SW480 (cell line): Measurements from ENCODE around the gene ZNF768.
"Not testable (repeated sequence)": the region's sequence is repeated elsewhere in the genome, so short reads cannot be mapped to it uniquely, and the experiment has no call there.

ENCODE experiments used
- DNase-seq: peaks from one replicate; pipeline ENCODE4 v3.0.0-alpha.2; 2016; ENCODE audit warnings: low spot score

ZNF768 gene

GRCh38 chr16:30555315-30556124, 29.2 kb upstream of the ZNF768 start:
- DNase-seq = no peak

DNA sequence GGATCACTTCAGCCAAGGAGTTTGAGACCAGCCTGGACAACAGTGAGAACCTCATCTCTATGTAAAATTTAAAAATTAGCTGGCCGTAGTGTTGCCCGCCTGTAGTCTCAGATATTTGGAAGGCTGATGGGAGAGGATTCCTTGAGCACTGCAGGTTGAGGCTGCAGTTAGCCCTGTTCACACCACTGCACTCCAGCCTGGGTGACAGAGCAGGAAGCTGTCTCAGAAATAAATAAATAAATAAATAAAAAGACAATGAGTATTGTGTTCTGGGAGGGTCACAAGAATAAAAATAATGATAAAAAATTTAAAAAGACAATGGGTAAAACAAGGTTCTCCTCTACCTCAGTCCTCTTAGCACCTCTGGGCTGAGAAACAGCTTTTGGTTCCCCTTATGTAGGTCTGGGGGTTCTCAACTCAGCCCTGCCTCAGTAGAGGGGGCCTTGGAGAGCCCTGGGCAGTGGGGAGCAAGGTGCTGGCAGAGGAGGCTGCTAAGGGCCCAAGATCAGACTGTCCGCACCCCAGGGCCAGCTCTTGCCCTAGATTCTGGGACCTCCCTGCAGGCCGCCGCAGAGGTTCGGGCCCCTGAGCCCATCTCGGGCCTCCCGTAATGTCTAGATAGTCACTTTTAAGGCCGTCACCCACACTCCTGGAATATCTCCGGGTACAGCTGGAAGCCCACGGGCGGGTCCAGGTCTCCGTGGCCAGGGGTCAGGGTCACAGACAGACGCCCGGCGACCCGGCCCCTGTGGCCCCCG, 28.4 kb upstream of the ZNF768 start:
- no peak for DNase-seq

DNA sequence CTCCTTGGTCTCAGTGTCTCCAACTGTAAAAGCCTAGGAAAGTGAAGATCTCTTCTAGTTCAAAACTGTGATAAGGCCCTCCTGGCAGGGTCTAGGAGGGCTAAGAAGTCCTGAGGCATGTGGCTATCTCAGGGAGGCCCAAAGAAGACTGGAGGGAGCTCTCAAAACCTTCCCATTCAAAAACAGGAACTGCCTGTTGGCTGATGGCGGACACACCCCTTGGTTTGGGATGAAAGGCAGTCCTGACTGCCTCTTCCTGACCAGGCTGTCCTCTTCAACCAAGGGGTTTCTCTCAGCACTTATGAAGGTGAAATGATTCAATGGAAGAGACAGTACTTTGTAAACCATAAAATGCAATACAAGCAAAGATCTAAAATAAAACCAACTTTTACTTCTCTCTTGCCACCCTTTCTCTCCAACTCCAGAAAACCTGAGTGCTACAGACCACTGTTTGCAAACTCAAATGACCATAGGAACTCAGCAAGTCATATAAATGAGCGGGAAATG, 27.1 kb upstream of the ZNF768 start:
- no peak for DNase-seq

DNA sequence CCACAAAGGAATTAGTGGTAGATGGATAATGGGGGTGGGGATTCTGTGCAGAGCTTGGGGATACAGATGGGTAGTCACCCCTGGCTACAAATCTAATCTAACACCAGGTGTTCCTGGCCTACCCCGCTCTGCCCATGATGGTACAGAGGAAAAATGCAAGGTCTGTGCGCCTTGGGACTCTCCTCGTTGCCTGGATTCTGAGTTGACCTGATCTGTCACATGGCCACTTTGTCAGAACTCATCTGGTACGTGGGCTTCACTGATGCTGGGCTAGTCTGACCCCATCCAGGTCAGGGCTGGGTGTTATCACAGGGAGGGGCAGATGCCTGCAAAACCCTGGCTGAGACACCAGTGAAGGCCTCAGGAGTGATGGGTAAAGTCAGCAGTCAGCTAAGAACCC, 26.6 kb upstream of the ZNF768 start:
- no peak for DNase-seq

- no peak for DNase-seq
These were observed 25.4 kb upstream of the ZNF768 start for GRCh38 chr16:30551781-30552180.

DNA sequence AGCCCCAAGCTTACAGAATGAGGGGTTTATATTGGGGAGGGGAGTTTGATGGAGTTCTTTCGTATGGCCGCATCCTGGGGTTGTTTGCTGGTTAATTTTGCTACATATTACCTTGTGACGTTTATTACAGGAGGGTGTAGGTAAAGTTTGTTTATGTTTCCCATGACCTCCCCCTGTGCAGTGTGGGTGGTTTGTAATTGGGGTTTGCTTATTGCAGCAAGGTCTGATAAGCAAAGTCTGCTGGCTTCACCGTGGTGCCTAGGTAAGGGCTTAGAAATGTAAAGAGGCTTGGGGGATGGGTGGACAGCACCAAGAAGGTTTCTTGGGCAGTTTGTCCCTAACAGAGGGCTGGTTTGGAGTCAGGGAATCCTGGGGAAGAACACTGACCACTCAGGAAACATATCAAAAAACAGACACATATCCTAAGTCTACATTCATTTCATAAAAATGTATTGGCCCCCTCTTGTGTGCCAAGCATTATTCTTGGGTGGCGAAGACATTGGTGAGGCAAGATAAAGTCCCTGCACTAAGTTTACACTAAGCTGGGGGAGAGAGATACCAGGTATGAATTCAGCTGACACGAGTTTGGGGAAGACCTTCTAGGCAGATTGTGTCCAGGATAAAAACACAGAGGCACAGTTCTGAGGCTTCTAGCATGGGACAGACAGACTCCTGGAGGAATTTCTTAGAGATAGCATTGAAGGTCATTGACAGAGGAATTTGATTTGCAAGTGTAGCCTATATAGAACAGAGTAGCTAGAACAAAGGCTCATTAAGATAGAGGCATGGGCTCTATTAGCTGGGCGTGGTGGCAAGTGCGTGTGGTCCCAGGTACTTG, 22.3 kb upstream of the ZNF768 start:
- no peak for DNase-seq

- no peak for DNase-seq
These were observed 19.7 kb upstream of the ZNF768 start for GRCh38 chr16:30546115-30546514.

GRCh38 chr16:30543067-30543466, 16.7 kb upstream of the ZNF768 start:
- DNase-seq = no peak

DNA sequence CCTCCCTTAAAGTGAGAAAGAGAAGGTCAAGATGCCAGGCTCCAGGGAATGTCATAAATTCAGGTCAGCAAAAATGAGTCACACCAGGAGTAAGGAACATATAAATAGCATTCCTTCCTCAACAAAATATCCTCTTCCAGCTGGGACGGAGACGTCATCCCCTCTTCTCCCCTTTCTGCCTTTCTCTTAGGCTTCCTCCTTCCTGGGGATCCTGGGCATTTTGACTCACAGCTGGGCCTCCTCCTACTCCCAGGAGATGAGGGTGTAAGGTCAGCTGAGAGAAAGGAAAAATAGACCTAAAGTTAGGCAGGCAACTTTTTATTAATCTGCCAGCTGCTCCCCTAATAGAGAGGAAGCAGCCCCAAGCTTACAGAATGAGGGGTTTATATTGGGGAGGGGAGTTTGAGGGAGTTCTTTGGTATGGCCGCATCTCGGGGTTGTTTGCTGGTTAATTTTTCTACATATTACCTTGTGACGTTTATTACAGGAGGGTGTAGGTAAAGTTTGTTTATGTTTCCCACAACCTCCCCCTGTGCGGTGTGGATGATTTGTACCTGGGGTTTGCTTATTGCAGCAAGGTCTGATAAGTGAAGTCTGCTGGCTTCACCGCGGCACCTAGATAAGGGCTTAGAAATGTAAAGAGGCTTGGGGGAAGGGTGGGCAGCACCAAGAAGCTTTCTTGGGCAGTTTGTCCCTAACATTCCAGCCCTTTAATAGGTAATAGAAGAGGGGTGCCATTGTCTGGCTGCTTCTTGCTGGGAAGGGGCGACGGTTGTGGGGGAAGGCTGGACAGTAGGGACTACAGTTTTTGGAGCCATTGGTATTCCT, 15.3 kb upstream of the ZNF768 start:
- no peak for DNase-seq

DNA sequence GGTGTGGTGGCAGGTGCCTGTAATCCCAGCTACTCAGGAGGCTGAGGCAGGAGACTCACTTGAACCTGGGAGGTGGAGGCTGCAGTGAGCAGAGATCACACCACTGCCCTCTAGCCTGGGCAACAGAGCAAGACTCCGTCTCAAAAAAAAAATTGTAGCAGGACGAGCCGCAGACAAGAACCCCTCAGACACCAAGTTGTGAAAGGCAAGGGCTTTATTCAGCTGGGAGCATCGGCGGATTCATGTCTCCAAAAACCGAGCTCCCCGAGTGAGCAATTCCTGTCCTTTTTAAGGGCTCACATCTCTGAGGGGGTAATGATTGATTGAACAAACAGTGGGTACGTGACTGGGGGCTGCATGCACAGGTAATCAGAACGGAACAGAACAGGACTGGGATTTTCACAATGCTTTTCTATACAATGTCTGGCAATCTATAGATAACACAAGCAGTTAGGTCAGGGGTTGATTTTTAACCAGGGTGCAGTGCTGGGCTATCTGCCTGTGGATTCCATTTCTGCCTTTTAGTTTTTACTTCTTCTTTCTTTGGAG, 14.6 kb upstream of the ZNF768 start:
- not testable (repeated sequence) for DNase-seq

GRCh38 chr16:30539986-30540526, 13.7 kb upstream of the ZNF768 start:
- not testable (repeated sequence) for DNase-seq

DNA sequence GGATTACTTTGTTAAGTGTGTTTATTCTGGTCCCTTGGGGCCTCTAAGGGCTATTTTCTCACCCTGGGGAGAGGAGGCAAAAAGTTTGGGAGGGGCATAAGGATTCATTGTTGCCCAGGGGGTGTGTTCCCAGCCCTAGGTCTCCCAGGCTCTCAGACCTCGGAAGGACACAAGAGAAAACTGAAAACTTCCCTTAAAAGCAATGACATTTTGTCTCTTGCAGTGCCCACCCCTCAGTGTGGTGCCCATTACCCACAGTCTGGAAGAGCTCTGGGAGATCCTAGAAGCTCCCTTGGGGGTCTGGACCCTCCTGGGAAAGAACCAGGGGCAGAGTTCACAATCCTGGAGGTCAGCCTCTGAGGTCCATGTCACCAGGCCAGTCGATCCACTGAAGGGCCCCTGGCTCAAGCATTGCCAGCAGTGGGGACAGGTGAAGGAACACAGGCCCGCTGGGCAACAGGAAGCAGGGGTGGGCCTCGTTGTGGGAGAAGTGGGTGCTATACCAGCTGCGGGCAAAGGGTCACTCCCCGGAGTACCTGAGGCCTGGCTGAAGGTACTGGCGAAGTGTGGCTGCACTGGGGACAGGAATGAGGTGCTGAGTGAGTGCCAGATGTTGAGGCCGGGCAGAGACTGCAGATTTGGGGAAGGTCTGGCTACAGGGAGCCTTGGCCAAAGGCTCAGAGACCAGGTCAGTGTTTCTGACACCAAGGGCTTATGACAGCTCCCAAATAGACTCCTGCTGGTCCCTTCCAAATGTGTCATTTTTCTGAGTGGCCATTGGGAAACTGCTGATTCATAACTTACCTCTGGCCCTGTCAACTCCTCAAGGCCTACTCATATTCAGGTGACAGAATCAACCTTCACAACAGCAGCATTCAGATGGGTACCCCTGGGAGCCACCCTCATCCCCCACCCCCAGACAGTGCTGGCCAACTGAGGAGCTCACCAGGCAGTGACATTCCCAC, 12.9 kb upstream of the ZNF768 start:
- DNase-seq = no peak

DNA sequence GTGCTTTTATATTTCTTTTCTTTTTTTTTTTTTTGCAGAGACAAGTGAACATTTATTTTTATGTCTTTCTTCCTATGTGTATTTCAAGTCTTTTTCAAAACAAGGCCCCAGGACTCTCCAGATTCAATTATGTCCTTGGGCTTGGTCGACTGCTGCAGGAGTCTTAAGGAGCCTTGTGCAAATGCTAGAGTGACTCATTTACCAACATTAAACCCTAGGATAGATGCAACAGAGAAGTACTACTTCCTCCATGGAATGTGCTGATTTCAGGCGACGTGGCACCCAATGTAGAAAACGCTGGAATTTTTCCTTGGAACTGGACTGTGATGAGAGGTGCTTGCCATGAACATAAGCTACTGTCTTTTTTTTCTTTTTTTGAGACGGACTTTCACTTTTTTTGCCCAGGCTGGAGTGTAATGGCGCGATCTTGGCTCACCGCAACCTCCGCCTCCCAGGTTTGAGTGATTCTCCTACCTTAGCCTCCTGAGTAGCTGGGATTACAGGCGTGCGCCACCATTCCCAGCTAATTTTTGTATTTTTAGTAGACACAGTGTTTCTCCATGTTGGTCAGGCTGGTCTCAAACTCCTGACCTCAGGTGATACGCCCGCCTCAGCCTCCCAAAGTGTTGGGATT, 10.1 kb upstream of the ZNF768 start:
- not testable (repeated sequence) for DNase-seq

- peak; percentile 82 for DNase-seq
These were observed 9.4 kb upstream of the ZNF768 start for GRCh38 chr16:30535777-30536190.

DNA sequence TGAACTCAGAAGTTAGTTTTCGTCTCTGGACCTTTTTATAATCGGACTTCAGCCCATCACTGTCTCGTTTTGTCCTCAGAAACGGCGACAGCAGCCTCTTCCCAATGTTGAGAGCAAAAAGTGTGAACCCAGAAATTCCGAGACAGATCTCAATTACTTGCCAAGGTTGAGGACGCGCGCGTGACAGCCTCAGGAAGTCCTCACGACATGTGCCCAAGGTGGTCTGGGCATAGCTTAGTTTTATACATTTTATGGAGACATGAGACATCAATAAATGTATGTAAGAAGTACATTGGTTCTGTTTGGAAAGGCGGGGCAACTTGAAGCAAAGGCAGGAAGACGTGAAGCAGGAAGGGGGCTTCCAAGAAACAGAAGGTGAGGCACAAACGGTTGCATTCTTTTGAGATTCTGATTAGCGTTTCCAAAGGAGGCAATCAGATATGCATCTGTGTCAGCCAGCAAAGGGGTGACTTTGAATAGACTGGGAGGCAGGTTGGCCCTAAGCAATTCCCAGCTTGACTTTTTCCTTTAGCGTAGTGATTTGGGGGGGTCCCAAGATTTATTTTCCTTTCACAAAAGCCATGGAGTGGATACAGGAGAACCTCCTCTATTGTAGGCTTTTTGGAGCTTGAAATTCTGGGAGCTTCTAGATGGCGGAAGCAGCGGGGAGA, 8.9 kb upstream of the ZNF768 start:
- DNase-seq = no peak

- DNase-seq = peak; percentile 80
These were observed 8.2 kb upstream of the ZNF768 start, which contains the start of gene ZNF747 for GRCh38 chr16:30534368-30535105. ZNF747 (minus strand) TSS chr16:30534858; CDS start chr16:30534679, 179 bp downstream.

GRCh38 chr16:30533748-30534367, 7.5 kb upstream of the ZNF768 start:
- no peak for DNase-seq
